NCI-H146 treated with DMSO at 0.1 percent for 48 hours (cell line): ENCODE results near the gene SPPL2A.
A peak's percentile ranks its signal among the peaks of the same experiment; 100 is the strongest.
"Not testable (repeated sequence)": the region's sequence is repeated elsewhere in the genome, so short reads cannot be mapped to it uniquely, and the experiment has no call there.

Experiments used
- DNase-seq: peaks from one replicate; lab custom pipeline; 2025; ENCODE audit not compliant: unreplicated experiment; lab: John Stamatoyannopoulos, UW

The SPPL2A gene, protein sequence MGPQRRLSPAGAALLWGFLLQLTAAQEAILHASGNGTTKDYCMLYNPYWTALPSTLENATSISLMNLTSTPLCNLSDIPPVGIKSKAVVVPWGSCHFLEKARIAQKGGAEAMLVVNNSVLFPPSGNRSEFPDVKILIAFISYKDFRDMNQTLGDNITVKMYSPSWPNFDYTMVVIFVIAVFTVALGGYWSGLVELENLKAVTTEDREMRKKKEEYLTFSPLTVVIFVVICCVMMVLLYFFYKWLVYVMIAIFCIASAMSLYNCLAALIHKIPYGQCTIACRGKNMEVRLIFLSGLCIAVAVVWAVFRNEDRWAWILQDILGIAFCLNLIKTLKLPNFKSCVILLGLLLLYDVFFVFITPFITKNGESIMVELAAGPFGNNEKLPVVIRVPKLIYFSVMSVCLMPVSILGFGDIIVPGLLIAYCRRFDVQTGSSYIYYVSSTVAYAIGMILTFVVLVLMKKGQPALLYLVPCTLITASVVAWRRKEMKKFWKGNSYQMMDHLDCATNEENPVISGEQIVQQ

DNA sequence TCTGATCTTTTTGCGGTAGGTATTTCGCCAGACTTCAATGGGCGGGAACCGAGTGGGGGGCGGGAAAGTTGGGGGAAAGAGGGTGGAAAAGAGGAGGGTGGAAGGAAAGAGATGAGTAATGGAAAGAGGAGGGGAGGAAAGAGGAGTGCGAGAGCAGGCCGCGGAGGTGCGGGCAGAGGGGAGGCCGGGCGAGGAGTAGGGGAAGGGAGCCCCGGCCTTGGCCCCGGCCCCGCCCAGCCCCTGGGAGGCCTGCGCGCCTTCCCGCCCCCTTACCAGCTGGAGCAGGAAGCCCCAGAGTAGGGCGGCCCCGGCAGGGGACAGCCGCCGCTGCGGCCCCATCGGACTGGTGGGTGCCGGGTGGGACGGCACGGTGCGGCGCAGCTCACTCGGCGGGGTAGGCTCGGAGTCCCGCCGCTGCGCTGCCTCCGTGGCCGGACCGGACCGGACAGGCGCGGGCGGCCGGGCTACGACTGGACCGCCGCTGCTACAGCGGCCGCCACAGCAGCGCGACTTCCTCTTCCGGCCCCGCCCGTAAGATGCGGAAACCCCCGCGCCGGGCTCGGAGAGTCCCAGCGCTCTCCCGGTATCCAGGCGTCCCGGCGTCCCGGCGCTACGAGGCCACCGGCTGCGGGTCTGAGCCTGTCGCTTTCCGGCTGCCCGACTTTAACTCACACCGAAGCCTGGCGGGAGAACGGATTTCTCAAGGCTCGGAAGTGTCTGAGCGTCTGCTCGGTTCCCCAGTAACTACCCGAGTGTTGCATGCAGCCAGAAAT, at the start of gene SPPL2A:
SPPL2A (minus strand) TSS at position 512 of the 773 bp plus-strand sequence; CDS start at position 339, 173 bp downstream.
- DNase-seq, result peak; percentile 38

DNA sequence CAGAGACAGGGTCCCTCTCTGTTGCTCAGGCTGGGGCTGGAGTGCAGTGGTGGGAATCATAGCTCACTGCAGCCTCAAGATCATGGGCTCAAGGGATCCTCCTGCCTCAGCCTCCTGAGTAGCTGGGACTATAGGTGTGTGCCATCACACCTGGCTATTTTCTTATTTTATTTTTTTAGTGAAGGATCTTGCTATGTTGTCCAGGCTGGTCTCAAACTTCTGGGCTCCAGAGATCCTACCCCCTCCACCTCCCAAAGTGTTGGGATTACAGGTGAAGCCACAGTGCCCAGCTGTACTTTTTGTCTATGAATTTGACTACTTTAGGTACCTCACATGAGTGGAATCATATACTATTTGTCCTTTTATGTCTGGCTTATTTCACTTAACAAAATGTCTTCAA, 49.1 kb upstream of the SPPL2A start:
- no peak for DNase-seq

DNA sequence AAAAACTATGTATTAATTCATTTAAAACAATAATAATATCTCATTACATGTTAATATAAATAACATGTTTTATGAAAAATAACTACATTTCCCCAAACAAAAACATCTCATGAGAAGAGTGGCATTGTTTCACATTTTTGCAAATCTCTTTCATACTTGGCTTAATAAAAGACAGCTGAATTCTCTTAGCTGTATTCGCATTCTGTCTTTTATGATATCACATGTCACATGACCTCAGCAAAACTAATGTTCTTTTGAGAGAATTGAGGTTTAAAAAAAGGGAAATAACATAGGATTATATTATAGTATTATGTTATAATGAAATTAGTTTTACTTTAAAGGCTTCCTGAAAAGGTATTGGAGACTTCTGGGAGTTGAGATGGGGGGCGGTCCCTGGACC, 48.4 kb upstream of the SPPL2A start:
- DNase-seq, result no peak

DNA sequence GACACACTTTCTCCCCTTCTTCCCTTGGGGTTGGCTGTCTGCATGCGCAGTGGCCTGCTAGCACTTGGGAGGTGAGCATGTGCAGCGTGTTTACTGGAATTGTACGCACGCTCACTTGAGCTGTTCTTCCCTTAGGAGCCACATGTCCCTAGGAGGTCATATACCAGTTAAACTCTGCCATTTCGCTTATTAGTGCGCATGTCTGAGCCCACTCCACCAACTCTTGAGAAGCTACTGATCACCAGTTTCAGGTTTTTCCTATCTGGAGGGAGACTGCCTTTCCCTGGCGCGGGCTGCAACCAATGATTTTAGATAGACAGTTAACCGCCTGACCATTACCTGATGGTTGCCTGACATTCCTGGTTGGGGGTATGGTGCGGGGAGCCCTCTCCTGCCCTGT, 47.6 kb upstream of the SPPL2A start:
- DNase-seq, result no peak

DNA sequence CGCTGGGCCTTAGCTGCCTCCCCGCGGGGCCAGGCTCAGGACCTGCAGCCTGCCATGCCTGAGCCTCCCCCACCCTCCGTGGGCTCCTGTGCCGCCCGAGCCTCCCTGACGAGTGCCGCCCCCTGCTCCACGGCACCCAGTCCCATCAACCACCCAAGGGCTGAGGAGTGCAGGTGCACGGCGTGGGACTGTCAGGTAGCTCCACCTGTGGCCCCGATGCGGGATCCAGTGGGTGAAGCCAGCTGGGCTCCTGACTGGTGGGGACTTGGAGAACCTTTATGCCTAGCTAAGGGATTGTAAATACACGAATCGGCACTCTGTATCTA, 46.6 kb upstream of the SPPL2A start:
- not testable (repeated sequence) for DNase-seq

DNA sequence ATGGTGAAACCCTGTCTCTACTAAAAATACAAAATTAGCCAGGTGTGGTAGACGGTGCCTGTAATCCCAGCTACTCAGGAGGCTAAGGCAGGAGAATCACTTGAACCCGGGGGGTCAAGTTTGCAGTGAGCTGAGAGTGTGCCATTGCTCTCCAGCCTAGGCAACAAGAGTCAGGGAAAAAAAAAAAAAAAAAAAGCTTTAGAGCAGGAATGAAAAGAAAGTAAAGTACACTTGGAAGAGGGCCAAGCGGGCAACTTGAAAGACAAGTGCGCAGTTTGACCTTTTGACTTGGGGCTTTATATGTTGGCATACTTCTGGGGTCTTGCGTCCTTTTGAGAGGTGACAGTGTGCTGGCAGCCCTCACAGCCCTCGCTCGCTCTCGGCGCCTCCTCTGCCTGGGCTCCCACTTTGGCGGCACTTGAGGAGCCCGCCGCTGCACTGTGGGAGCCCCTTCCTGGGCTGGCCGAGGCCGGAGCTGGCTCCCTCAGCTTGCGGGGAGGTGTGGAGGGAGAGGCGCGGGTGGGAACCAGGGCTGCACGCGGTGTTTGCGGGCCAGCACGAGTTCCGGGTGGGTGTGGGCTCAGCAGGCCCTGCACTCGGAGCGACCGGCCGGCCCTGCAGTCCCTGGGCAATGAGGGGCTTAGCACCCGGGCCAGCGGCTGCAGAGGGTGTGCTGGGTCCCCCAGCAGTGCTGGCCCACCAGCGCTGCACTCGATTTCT, 46.1 kb upstream of the SPPL2A start:
- not testable (repeated sequence) for DNase-seq

DNA sequence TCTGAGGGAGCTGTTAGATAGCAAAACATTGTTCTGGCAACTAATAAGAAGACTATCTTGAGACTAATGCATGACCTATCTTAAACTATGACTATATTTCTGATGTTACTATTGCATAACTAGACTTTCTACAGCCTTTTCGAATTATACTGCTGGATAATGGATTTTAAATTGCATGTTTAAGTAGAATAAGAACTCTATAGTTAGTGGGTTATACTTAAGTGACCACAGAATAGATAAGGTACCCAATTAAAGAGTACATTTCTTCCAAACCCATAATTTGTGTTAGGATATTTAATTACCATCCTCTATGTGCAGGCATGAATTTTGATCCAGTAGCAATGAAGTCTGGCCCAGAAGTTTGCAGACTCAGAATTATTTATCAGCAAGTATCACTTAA, 44.6 kb upstream of the SPPL2A start:
- DNase-seq, result no peak

DNA sequence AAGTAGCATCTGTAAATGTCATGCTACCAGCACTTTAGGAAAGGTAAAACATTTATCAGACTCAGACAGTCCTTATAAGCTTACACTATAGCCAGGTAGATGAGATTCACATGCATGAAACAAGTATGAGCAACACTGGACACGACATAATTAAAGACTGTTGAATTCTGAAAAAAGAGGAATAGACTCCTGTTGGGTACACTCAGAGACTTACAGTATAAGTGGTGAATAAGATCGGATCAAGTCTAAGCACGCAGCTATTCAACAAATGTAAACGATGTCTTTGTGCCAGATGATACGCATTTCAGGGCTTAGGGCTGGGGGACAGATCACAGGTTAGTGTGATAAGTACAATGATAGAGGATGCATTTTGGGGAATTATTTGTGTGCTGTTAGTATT, 43.2 kb upstream of the SPPL2A start:
- no peak for DNase-seq

DNA sequence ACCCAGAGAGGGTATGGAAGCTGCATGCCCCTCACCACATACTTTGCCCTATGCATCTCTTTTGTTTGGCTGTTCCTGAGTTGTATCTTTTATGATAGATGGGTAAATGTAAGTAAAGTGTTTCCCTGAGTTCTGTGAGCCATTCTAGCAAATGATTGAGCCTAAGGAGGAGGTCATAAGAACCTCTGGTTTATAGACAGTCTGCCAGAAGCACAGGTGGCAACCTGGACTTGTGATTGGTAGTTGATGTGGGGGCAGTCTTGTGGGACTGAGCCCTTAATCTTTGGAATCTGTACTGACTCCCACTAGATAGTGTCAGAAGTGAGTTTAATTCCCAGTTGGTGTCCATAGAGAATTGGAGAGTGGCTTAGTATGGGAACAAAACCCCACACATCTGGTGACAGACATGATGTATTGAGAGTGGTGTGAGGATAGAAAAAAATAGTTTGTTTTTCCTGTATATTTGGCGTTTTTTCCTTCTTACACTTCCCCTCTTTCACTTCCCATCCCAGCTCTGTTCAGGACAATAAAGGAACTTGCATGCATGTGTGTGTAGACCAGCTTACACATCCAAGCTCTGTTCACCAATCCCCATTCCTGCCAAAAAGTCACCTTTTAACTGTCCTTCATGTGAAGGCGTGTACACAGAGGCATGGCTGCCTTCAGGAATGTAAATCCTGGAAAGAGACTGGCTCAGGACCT, 38.1 kb upstream of the SPPL2A start:
- no peak for DNase-seq

DNA sequence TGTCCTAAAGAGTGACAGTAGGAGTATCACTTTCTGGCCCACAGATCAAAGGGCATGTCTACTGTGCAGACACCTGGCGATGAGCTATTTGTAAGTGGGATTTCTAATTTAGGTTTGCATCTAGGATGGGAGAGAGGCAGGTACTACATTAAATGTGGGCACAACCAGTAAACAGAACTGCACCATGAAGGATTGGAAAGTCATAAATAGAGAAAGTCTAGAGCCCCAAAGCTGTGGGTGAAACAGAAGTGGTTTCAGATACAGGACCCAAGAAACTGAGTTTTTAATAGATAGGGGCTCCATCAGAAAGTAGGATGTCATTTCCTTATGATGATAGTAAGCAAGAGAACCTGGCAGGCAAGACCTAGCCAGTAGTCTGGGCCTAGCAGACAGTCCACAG, 35.2 kb upstream of the SPPL2A start:
- DNase-seq, result no peak

DNA sequence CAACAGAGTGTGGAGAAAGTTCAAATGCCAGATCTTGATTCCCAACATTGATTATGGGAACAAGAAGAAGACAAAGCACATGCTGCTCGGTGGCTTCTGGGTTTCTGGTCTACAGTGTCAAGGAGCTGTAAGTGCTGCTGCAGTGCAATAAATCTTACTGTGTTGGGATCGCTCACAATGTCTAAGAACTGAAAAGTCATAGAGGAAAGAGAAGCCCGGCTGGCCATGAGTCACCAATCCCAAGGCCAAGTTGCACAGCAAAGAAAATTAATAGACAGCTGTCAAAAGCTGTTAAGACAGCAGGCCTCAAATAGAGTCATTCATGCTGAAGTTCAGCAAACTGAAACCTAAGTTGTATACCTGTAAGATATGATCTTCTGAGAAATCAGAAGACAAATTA, 33.2 kb upstream of the SPPL2A start:
- no peak for DNase-seq

DNA sequence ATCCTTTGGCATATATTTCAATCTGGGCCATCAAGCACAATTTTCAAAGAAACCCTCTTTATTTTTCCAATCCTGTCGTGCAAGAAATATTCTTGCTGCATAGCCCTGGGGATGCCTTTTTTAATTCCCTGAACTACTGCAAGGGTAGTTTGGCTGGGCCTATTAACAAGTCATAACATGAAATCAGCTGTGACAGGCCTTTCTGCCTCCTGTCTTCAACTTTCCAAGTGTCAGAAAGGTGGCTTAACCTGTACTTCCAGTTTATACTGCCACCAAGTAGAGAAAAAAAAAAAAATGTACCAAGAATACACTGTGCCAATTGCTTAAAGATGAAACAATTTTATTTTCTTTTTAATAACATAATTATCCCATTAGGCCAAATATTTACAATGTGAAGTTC, 32.4 kb upstream of the SPPL2A start:
- no peak for DNase-seq

DNA sequence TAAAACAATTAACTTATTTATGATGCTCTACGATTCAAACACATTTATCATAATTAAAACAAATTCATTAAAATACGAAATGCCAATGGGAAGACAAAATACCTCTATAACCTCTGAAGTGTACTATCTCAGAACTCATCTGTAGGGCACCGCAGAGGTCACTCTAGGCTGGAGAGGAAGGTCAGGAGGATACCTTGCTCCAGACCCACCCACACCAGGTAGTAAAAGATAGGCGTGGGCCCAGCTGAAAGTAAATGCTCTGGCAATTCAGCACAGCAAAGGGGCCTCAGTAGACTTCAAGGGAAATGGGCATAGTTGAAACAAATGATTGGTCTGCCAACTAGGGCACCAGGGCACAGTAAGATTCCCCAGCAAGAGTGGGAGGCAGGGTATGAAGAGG, 26.0 kb upstream of the SPPL2A start:
- no peak for DNase-seq

DNA sequence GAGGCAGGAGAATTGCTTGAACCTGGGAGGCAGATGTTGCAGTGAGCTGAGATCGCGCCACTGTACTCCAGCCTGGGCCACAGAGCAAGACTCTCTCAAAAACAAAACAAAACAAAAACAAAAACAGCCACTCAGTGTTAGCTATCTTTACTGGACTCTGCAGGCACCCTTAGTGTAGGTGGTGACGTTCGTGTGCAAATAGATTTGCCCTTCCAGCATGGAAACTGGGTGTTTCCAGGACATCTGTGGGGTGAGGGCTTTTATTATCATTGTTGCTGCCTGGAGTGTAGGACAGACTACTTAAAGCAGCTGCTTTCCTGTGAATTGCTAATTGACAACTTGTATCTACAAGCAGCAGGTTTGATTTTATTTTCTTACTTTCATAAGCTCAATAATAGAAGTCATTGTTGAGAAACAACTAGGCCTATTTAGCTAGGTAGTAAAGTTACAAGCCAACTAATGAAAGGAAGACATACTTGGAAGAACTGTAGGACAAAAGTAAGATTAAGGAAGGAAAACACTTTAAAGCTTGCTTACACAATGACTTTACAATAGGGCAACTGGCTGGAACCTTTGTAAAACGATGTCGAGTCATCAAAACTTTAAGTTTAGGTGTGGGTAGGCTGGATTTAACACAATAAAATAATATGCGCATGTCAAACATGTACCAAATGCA, 25.4 kb upstream of the SPPL2A start:
- no peak for DNase-seq

DNA sequence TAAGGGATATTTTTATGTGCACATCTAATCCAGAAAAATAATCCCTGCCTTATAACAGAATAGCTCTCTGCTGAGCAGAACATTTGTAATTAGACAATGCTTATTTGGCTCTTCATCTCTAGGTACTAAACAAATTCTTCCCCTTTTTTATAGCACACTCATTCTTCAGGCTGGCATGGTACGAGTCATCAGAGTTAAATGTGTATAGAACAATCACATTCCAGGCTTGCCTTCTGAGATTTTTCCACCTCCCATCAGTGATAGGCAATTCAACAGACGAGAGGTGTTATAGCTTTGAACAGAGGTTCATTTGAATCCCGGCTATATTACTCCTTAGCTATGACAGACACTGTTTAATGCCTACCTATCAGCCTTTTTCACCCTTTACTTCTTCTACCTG, 21.4 kb upstream of the SPPL2A start:
- DNase-seq, result no peak

DNA sequence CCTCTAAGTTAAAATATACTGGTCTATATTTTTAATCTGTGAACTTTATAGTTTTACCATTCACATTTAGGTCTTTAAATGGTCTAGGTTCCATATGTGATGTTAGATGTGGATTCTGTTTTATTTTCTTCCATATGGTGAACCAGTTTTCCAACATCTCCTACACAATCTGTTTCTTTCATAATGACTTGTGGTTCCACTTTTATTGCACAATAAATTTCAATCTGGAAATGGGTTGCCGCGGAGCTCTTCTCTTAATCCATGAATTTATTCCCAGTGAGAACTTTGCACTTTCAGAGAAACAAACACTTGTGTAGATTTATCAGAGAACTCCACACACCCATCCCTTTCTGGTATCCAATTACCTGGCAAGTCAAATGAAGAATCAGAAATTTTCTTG, 20.9 kb upstream of the SPPL2A start:
- DNase-seq, result no peak

DNA sequence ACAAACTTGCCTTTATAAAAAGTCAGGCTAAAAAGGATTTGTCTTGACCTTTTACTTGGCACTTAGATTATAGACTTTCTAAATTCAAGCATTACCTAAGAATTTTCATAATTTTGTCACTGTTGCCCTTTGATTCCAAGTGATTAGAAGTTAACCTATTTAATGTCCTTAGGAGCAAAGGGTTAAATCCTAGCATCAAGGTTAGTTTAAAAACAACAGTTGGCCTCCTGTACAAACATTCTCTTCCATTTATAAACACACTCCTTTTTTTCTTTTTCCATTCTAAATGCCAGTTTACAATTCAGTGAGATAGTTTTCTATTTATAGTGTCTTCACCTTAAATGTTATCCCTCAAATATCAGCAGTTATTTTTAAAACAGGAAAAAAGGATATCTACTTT, 18.4 kb upstream of the SPPL2A start:
- no peak for DNase-seq

DNA sequence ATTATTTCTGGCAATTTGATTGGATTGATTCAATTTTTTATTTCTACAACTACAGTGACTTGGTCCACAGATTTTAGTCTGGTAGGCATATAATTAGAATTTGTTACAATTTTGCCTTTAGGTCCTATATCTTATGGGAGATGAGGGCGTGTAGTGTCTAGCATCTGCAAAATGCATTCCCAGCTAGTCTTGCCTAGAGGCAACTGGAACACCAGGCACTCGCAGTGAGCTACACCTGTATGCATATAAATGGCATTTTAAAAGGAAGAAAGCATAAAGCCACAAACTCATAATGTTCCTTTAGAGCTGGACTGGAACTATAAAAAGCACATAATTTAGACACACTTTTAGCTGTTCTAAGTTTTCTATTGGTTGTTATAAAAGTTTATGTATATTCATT, 17.9 kb upstream of the SPPL2A start:
- DNase-seq, result no peak

DNA sequence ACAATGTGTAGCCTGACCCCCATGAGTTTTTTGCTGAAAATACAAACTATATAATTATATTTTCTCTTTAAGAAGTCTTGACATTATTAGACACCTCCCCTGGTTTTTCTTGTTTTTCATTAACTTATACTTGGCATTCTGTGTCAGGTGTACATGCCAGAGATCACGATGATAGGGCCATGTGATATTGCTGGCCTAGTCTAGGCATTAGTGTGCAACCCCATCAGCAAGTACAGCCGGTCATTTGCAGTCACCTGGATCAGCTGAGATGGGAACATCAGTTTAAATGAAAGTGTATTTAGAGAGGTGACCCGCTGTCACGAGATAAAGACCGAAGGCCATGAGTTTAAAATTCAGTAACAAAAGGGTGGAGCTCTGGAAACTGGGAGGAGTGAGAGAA, 12.6 kb upstream of the SPPL2A start:
- DNase-seq, result no peak

DNA sequence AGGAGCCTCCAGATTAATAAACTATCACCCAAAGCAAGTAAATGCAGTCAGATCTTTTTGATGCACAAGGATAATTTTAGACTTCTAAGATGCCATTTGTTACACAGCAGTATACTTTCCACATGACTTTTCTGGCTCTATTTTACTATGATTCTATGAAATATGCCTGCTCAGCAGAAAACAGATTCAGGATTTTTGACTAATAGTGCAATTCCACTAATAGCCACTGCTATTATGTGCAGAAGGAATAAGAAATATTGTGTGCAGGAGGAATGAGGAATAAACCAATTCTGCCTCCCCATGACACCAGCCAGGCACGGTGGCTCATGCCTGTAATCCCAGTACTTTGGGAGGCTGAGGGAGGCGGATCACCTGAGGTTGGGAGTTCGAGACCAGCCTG, 11.5 kb upstream of the SPPL2A start:
- no peak for DNase-seq

DNA sequence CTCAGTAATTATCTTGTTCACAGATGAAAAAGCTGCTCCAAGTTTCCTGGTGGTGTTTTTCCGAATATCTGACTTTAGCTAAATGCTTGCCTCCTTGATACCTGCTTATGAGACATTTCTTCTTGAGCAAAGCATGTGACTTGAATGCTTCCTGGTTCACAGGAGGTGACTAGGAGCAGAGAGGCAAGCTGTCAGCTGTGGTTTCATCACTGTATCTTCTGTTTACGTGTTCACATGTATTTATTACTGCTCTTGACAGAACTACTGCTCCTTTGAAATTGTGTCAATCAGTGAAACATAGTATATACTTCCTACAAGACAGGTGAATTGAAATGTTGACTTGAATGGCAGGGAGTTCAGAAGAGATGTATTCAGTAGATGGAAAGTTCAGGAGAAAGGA, 8.9 kb upstream of the SPPL2A start:
- DNase-seq, result no peak
